COLO668 (cell line): Measurements from ENCODE around the gene APP.

Experiments
- DNase-seq: peaks from one replicate; lab custom pipeline; 2025; ENCODE audit not compliant: unreplicated experiment; lab: John Stamatoyannopoulos, UW

APP gene

DNA sequence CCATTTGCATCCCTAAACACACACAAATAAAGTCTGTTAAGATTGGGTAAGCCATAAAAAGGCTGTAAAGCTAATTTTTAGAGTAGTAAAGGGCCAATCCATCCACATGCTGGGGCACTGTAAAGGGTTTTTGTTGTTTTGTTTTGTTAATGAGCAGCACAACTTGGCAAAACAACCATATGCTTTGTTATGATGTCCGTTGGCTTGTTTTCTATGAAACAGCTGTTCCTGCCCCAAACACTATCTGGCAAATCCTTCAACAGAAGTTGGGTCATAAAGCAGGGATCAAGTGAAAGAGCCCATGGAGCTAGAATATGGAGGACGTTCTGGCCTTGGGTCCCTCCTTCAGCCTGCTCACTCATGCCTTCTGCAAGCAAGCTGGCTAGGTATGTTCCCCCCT lies 183.6 kb downstream of the APP start:
- DNase-seq = no peak

- no peak for DNase-seq
These were observed 184.6 kb downstream of the APP start for GRCh38 chr21:25985990-25986389.

GRCh38 chr21:25984538-25984937 lies 186.0 kb downstream of the APP start:
- DNase-seq = no peak

DNA sequence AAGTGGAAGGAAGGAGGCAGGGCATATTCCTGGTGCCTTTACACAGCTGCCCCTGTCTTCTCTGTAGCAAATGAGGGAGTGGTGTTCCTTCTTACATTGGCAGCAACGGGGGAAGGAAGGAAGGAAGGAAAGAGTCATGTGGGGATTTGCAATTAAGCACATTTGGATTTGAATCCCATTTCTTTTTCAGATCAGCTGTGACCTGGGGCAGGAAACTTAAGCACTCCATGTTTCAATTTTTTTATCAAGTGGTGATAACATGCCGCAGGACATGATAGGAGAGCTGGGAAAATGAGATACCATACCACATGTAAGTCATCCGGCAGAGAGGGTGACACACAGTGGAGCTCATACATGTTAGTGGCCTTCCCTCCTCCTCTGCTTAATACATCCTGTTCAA lies 186.8 kb downstream of the APP start:
- DNase-seq = no peak

- DNase-seq = no peak
These were observed 189.9 kb downstream of the APP start for GRCh38 chr21:25980710-25981109.

DNA sequence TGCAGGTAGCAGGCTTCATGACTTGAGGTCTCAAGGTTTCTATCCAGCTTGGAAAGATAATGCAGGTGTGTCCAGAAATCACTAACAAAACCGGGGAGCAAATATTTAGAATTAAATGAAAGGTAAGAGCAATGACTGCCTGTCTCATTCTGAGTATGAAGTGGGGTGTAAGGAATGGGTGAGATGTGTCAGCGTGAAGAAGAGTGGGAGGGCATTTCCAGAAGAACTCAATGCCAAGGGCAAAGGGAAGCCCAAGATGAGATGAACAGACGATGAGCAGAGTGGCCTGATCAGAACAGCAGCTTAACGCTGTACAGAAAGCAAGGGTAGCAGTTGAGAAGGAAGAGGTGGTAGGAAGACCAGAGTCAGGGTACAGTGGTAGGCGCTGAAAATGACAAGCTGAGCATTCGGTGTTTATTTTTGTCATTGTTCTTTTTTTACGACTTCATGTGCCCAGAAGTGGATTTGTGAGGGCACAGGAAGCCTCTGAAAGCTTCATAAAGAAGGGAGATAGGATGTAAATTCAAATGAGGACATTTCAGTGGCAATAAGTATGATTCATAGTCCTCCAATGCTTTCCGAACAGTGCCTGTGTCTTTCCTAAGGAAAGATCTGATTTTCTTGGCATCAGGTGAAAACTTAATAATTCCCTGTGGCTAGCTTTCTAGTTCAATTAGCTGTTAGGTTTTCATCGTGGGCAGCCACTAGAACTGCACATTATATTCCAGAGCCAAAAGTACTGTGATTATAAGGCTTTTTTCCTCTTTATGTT lies 190.5 kb downstream of the APP start:
- DNase-seq = no peak

GRCh38 chr21:25977068-25977611 lies 193.4 kb downstream of the APP start:
- DNase-seq = no peak

- no peak for DNase-seq
These were observed 195.6 kb downstream of the APP start for GRCh38 chr21:25974964-25975363.

- no peak for DNase-seq
These were observed 200.2 kb downstream of the APP start for GRCh38 chr21:25970254-25970930.

GRCh38 chr21:25967901-25968438 lies 202.6 kb downstream of the APP start:
- no peak for DNase-seq

GRCh38 chr21:25967181-25967900 lies 203.2 kb downstream of the APP start:
- DNase-seq = no peak

- no peak for DNase-seq
These were observed 204.4 kb downstream of the APP start for GRCh38 chr21:25965951-25966707.

- DNase-seq = no peak
These were observed 205.6 kb downstream of the APP start for GRCh38 chr21:25964926-25965325.

DNA sequence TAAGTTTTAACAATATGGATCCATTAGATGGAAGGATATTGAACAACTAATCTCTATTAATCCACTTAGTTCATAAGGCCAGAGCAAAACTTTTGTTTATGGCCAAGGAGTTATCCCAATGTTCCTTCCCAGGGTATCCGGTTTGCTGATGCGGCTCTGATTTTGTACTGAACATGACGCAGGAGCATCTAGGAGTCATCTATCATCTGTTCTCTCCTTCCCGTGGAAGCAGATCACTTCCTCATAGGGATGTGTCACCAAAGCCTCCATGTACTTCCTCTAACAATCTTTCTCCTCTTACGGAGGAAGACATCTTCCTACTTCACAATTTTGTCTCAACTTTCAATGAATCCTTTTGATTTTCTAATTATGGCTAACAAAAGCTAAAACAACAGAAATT lies 206.6 kb downstream of the APP start:
- DNase-seq = no peak

- no peak for DNase-seq
These were observed 207.4 kb downstream of the APP start for GRCh38 chr21:25963181-25963580.

DNA sequence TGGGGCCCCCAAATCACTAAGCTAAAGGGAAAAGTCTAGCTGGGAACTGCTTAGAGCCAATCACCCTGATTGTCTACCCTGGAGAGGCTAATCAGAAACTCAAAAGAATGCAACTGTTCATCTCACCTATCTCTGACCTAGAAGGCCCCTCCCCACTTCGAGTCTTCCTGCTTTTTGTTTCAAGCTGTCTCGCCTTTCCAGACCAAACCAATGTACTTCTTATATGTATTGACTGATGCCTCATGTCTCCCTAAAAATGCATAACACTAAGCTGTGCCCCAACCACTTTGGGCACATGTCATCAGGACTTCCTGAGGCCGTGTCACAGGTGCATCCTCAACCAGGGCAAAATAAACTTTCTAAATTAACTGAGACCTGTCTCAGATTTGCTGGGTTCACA lies 209.5 kb downstream of the APP start:
- no peak for DNase-seq

GRCh38 chr21:25960402-25960801 lies 210.2 kb downstream of the APP start:
- no peak for DNase-seq

GRCh38 chr21:25959799-25960198 lies 210.8 kb downstream of the APP start:
- DNase-seq = no peak

DNA sequence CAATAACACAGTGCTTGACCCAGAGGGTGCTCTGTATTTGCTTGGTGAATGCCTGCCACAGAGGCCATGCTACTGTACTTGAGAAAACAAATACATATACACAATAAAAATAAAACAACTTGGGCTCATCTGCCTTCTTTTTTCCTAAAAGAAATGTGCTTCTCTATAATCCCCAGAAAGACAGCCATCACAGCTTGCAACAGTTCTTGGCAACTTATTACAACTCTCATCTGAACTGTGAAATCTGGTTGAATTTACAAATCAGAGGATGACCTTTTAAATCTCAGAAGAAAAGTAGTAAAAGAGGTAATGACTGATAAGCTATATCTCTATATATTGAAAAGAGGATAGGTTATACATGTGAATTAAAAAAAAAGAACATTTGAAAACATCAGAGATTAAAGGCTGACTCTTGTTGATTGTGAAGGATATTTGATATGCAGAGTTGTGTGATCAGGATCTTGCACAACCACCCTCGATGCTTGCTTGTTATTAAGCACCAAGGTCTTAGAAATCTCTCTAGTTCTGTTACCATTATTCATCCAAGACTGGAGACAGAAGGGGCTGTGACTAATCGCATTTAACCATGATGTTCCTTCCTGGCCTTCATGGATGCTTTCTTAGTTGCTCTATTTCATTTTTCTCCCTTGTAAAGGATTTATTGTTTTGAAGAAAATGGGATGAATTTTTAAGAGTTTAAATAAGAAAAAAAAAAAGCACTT lies 213.4 kb downstream of the APP start:
- no peak for DNase-seq

DNA sequence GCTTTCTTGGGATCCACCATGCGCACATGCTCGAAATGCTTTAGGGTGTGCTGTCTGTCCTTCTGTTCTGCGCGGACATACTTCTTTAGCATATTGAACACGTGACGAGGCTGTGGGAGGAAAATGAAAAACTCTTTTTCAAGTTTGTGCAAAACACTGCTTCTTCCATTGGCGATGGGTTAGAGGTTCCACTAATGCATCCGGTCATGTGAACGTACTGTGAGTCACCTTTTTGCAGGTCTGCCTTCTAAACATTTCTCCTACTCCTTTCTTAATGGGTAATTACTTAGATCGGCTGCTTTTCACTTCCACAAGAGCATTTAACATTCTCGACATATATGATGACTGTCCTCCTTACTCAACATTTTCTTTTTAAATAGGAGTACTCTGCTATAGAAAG lies 214.9 kb downstream of the APP start:
- DNase-seq = no peak
